ENCODE results near the gene CDK14.

The CDK14 gene

DNA sequence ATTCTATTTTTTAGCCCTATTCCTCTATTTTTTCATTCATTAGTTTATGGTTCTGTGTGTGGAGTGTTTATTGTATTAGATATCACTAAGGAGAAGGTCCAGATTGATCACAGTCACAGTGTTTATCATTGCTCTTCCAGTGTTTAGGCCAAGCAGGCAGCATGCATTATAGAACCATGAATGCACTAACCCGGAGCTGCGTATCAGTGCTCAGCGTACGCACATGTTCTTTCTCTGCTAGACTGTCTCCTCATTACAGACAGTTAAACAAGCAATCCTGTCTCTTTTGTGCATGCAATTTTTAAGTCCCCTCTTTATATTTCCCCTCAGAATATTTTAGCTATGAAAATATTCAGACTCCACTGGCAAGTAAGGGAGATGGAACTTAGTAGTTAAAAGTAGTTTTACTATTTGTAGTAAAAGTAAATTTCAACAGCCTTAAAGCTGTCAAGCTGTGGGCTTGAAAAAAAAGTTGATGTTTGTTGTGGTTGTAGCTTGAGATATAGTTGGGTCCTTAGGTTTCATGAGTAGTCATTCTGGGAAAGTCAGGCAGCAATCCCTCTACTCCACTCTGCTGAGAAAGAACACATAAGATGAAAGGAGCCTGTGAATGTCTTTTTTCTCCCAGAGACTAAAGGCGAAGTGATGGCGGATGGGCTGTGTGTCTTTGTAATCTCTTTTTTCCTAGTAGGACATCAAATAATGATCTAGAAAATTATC, 260.4 kb downstream of the CDK14 start:
- no peak for DNase-seq

DNA sequence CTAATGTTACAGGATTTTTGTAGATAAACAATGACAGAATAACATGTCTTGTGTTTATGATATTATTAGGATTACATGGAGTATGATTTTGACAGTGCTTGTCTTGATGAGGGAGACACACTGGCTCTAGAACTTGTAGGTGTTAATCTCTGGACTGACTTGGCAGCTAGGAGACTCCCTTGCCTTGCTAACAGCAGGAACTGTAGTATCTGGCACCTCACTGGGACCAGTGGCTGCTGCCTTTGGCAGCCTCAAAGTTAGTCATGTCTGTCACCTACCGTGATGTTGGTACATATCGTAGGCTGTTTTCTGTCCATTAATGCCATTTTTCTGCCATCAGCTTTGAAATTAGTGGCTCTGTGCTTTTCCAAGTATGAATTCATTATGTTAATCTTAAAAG, 261.5 kb downstream of the CDK14 start:
- no peak for DNase-seq

DNA sequence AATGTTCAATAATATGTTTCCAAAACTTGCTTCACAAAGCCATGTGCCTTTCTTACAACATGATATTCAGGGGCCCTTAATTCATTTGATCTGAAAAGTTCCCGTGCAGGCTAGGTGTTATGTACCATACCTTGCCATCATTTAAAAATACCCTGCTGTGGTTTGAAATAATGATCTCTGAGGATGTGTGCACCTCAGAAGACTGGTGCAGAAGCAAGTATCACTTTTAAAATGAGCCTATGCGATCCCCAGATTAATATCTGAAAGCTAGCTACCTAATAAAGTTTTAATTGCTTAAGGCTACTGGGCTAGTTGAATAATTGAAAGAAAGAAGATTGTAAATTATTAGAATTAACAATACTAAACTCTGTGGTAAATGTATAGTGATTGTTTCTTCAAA, 262.4 kb downstream of the CDK14 start:
- DNase-seq, result no peak

DNA sequence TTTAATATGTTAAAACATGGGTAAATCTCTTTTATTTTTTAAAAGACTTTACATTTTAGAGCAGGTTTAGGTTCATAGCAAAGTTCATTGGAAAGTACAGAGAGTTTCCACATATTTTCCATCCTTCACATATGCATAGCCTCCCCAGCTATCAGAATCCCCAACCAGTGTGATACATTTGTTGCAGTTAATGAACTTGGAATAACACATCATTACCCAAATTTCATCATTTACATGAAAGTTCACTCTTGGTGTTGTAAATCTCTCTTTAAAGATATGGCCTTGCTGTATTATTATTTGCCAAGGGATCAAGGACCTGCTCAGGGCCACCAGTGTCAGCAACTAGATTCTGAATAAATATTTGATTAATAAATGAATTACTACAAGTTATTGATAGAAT, 263.4 kb downstream of the CDK14 start:
- no peak for DNase-seq

DNA sequence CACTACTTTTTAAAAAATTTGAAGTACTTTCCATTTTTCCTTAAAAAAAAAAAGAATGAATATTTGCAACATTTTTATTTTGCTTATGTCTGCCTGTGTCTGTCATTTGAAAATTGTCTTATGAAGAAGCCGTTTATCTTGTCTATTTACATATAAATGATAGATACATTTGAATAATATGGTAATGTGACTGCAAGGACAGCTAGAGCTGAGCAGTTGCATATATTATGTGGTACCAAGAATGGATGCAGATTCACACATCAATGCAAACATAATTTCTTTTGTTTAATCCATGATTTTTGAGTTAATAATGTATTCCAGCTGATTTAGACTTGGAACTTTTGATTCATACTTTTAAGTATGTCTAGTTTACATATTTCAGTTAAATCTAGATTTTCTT, 268.0 kb downstream of the CDK14 start:
- DNase-seq, result no peak

DNA sequence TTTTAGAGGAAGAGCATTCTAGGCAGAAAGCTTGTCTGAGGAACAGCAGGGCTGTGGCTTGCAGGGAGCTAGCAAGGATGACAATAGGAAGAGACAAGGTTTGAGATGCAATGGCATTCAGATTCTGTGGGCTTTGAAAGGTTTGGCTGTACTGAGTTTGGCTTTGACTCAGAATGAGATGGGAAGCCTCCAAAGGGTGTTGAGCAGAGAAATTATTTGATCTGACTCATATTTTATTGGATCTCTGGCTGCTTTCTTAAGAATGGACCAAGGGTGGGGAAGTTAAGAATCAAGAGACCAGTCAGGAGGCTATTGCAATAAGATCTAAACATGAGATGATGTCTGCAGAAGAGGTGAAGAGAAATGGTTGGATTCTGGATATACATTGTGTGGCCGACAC, 273.2 kb downstream of the CDK14 start:
- no peak for DNase-seq

DNA sequence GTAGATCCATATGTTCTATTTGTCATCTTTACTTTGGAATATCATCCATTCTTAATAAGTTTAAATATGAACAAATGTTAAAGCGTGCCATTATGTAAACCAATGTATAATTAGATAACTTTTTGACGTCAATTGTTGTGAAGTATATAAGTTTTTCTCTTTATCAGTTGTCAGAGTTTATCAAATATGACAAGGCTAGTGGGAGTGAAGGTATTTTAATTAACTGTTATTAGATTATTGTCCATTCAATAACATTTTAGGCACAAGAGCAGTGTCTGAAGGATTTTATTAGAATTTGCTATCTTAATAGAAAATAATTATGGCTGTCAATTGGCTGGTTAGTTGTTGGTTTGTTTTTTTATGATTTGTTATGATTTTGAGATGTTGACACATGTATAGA, 280.6 kb downstream of the CDK14 start:
- no peak for DNase-seq

DNA sequence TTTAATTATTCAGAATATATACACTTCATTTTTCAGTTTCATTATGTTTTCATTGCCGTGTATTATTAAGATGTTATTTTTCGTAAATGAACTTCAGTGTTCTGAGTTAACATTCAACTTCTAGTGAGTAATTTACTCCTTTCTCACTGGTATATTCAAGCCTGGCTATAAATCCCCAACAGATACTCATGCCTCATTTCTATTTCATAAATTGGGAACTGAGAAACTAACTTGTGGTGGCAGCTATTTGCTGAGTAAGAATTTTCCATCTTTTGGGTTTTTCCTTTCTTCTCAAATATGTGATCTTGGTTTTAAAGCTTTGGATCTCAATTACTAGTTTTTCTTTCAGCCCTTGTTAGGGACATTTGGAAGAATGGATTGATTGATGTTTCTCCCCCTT, 281.1 kb downstream of the CDK14 start:
- no peak for DNase-seq

DNA sequence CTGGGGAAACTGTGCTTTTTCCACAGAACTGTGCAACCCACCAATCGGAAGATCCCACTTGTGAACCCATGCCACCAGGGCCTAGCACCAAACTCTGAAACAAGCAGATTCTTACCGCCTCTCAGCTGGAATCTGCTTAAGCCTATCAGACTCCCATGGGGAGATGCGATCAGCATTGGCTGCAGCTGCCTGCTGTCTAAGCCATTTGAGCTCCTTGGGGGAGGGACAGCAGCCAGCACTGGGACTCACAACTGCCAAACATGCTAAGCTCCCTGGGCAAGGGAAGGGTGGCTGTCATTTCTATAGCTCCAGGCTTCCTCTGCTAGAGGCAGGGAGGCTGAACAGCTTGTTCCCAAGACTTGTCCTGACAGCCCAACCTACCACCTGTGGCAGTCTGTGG, 283.8 kb downstream of the CDK14 start:
- DNase-seq, result no peak

DNA sequence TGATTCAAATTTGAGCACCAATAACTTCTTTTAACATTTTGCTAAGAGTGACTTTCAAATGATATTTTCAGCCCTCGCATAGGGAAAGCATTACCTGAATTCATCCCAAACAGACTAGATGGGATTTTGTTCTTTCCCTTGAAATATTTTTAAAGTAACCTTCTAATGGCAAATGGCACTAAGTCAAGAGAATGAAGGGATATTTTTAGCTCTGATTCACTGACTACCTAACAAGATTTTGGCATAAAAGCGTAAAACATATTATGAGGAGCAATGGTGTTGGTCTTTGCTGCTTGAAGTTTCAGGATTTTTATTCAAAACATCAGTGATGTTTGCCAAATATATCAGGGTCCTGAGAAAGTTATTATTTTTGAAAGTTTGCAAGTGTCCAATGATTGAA, 290.3 kb downstream of the CDK14 start:
- DNase-seq, result no peak

DNA sequence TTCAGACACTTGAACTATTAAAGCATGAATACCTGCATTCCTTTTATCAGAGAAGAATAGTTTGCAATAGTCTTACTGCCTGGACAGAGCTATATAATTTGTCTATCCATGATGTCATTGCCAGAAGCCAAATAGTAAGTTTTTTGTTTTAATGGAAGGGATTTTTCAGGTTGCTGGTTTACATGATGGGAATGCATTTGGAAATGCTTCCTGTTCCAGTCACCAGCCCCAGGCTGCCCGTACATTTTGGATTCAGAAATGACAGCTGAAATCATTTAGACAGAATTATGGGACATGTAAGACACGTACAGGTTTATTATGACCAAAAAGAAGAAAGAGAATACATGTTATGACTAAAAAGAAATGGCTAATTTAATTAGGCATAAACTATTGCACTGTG, 293.1 kb downstream of the CDK14 start:
- no peak for DNase-seq

DNA sequence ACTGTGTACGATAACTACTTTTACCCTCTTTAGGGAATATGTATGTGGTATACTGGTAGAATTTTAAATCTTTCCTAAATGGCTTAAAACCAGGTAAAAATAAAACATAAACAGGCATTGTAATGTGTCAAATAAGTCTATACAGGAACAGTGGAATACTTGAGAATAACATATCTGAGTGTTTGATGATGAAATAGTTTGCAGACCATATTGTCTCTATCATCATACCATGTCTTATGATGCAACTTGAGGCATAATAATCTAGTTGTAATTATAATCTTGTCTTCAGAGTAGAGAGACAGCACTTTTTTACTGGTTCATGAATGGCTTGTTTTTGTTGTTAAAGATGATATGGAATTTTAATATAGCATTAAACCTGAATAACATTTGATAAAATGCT, 293.5 kb downstream of the CDK14 start:
- DNase-seq, result no peak

DNA sequence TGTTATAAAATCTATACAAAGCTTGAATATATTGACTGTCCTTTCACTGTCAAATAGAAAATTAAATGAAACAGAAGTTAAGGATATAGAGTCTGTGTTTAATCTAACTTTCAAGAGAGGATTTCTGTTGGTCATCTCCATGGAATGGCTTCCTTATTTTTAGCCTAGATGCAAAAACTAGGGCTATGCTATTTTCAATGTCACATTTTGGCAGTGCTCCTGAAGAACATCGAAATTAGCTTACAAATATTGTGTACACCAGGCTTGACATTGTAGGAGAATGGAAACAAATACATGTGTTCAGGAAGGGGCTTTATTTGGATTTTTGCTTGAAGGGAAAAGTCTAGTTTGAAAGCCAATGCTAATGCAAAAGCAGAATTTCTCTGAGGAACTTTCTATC, 295.4 kb downstream of the CDK14 start:
- no peak for DNase-seq

DNA sequence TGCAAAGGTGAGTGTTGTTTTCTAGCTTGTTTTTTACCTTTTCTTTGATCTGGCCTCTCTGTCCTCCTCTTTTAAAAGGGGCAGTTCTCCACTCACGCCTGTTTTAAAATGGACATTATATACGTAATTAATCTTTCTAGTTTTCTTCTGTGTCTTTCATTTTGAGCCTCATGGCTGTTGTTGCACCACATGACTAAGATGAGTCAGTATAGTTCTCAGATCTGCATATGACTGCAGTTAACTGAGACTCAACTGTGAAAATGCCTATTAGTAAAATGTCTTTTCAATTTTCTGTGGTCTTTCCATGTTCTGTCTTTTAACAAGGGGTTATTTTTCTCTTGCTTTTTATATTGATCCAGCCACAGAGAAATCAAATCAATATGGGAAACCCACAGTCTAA, 296.1 kb downstream of the CDK14 start:
- DNase-seq, result no peak

DNA sequence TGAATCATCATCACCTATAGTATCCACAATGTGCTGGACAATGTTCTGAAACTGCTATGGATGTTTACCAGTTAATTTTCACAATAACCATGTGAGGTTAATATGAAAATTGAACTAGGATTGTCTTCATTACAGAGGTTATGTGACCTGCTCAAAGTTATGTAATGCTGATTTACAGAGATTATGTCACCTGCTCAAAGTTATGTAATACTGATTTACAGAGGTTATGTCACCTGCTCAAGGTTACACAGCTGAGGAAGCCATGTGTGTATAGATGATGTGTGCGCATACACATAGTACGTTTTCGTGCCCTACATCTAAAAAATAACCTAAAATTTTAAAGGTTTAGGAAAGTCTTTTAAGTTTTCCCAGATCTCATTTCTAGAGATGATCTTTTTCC, 298.0 kb downstream of the CDK14 start:
- no peak for DNase-seq

DNA sequence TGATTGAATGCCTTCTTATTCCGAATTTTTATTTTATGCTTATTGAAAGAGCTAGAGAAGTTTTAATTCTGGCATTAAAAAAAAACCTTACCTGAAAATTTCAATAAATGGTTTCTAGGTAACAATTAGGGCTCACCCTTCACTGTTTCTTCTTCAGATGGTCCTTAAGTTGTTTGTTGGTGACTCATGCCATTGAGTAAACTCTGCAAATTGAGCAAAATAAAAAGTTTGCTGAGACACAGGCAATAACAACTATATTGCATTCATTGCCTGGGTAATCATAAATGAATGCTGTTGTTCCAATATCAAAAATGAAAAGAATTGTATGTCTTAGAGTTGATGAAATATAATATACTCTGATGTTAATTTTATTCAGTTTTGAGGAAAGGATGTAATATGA, 300.3 kb downstream of the CDK14 start:
- no peak for DNase-seq

DNA sequence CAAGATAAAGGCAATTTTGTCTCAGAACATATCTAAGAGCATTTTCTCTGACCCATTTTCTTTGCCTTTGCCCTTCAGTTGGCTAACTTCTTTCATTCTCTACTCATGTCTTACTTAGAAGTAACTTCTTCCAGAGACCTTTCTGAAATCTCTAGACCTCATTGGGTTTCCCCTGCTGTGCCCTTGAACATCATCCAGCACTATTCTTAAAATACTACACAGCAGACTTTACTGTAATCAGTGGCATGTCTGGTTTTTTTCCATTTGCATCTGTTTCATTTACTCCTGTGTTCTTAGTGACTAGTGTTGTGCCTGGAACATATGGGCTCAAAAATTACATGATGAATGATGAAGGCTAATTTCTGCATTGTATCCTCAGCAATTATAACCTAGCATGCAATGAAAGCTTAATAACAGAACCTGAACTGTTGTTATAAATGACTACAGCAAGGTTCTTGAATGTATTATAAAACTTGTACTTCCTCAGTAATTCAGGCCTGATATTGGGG, 301.9 kb downstream of the CDK14 start:
- no peak for DNase-seq

DNA sequence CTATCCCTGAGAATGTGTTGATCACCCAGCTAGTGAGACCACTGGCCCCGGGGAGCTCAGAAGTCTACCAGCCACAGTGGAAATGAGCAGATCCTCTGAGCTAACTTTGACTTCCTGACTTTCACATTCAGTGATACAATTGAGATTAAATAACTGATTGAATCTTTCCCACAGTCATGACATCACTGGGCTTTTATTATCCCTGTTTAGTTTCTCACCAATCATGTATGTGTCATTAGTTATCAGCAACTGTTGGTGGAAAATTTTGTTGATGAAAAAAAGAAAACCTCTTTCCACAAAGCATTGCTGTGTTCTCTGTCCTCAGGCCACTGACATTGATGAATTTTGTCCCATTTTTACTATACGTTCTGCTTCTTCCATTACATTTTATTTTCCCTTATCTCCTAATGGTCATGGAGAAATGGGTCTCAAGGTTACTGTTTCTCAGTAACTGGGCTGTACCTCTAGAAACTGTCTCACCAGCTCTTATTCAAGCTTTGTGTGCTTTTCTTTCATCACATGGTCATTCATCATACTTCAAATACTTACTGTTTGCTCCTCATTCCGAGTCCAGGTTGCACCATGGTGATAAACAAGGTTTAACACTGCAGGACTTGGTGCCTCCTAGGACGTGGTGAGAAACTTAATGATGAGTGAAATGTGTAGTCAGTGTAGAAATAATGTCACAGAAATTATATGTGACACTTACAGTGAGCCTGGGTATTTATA, 304.7 kb downstream of the CDK14 start:
- no peak for DNase-seq

DNA sequence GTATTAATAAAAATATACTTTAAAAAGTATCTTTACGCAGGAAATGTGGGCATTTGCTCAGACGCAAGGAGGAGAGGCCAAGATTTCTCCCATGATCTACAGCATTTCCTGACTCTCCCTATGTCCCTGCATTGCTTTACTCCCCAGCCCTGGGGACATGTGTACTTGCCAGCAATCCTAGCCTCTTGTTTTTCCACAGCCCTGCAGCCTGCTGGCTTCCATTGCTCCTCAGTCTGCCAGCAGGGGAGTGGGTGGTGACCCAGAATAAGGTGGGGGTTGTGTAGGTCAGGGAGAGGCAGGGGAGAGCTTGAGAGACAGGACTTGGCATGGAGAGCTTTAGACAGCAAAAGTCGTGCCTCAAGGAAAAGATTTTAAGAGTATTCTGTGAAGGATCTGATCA, 307.7 kb downstream of the CDK14 start:
- no peak for DNase-seq

DNA sequence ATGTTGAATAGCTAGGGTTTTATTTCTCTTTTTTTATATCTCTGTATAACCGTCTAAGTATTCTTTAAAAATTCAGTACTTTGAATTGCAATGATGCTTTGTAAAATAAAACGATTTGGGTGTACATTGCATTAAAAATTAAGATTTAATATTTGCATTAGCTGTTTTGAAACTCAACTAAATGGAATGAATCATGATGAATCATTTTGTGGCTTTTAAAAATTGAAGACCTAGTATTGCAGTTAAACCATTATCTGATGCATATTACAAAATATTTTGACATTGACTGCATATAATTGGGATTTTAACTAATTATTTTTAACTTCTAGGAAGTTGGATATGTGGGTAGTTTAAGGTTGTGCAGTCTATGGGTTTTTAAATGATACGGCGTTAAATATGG, 314.0 kb downstream of the CDK14 start:
- no peak for DNase-seq

DNA sequence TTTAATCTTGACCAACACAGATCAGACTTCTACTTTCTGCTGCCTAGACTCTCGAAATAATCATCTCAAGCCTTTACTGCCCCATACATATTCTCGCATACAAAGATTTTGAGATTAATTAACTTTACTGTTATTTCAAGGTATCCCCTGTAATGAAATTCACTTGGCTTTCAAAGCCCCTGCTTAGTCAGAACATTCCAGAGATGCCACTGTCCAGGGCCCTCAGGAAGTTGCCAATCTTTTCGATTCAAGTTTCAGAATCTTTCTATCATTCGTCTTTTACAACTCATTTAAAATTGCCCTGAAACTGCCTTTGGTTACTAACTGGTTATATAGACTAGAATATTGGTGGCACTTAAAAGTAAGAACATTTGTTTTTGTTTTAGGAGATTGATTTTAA, 320.2 kb downstream of the CDK14 start:
- no peak for DNase-seq

DNA sequence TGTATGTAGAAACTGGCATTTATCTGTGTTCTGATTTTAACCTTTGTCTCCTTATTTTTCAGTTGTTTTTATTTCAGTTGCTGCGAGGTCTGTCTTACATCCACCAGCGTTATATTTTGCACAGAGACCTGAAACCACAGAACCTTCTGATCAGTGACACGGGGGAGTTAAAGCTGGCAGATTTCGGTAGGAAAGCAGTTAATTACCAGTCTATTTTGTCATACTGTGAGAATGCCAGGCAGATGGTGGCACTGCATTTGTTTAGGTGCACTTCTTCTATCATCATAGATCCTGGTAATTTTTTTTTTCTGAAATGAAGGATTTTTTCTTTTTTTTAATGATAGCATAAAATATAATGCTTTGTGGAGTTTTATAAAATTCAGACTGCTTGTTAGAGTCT, 321.4 kb downstream of the CDK14 start:
- no peak for DNase-seq

DNA sequence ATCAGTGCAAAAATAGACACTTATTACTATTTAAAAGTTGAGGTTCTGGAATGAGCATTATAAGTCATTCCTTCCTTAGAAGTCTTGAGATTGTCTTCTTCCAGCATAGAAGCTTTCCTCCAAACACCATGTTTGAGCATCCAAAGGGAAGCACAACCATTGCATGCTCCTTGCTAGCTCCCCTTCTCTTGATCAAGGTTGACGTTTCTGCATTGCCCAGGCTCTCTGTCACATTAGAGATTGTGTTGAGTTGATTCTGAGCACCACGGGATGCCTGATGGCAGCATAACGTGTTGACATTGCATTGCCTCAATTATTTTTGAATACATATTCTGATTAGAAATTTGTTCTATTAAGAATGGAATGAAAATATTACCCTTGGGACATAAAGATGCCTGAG, 322.2 kb downstream of the CDK14 start:
- DNase-seq, result no peak

DNA sequence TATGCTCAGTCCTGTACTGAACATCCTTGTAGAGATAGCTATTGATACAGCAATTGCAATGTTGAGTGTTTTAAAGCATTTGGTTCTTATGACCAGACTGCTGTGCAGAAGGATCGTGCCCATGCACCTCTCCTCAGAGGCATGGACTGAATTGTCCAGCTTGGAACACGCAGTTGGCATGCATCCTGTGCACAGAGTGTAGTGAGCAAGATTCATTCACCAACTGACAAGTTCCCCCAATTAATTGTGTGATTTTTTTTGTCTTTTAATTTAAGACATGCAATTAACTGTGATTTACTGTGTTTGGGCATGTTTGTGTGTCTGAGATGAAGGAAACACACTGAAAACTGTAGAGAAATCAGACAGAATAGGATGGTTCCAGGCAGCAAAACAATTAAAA, 323.7 kb downstream of the CDK14 start:
- no peak for DNase-seq

DNA sequence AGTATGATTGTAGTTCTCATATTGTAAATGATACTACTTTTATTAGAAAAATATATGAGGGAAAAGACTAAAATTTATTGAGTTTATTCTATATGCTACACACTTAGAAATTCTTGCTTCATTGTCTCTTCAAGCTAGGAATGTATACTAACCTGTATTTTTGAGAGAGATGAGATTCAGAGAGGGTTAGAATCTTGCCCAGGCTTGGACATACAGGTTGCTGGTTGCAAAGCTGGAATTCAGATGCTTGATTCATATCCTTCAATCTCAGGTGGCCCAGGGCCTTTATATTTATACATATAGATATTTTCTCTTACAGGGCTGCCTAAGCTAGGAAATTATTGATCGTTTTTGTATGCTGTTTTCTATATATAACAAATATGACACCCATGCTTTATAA, 324.2 kb downstream of the CDK14 start:
- DNase-seq, result no peak

All from GOT3 (cell line).